Neuron (in vitro differentiated cells): ENCODE data around the gene BRCA2.
"Not testable (repeated sequence)": the region's sequence is repeated elsewhere in the genome, so short reads cannot be mapped to it uniquely, and the experiment has no call there.

Experiments
- H2AFZ ChIP-seq: one replicate; pipeline ENCODE4 v1.6.1; 2013; ENCODE audit warnings: low read depth, mild to moderate bottlenecking, inconsistent platforms, low read length, moderate library complexity
- H3K27me3 ChIP-seq: one replicate; pipeline ENCODE4 v1.6.1; 2013; ENCODE audit warnings: low read length; ENCODE audit not compliant: insufficient read depth
- H3K36me3 ChIP-seq: one replicate; pipeline ENCODE4 v1.6.1; 2013; ENCODE audit warnings: low read length; ENCODE audit not compliant: insufficient read depth
- H3K4me1 ChIP-seq: one replicate; pipeline ENCODE4 v1.6.1; 2013; ENCODE audit warnings: low read length; ENCODE audit not compliant: insufficient read depth
- H3K4me3 ChIP-seq: 2 replicates; pipeline ENCODE4 v1.5.1; 2013; ENCODE audit warnings: mild to moderate bottlenecking, low read length, moderate library complexity
- H3K9me3 ChIP-seq: one replicate; pipeline ENCODE4 v1.6.1; 2013; ENCODE audit warnings: low read length

Gene BRCA2

DNA sequence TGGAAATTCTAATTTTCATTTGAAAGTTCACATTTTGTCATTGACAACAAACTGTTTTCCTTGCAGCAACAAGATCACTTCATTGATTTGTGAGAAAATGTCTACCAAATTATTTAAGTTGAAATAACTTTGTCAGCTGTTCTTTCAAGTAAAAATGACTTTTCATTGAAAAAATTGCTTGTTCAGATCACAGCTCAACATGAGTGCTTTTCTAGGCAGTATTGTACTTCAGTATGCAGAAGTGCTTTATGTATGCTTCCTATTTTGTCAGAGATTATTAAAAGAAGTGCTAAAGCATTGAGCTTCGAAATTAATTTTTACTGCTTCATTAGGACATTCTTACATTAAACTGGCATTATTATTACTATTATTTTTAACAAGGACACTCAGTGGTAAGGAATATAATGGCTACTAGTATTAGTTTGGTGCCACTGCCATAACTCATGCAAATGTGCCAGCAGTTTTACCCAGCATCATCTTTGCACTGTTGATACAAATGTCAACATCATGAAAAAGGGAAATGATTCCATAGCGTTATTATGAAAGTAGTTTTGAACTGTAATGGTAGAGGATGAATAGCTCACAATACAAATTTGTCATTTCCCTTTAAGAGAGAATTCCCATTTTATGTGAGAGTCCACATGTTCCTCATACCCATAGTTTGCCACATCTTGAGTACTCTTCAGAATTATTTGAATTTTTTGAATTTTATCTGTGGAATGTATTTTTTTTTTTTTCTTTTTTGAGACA lies 2.6 kb downstream of the BRCA2 start:
- peaks cover 4% of the 10 kb centered on the region for H3K9me3 ChIP-seq
- H3K36me3 ChIP-seq: peaks cover 17% of the 10 kb centered on the region
- H3K4me3 ChIP-seq: no peak overlapping the region
- no peak overlapping the region for H2AFZ ChIP-seq
- H3K4me1 ChIP-seq: peaks cover 5% of the 10 kb centered on the region
- H3K27me3 ChIP-seq: no peaks in the 10 kb centered on the region

DNA sequence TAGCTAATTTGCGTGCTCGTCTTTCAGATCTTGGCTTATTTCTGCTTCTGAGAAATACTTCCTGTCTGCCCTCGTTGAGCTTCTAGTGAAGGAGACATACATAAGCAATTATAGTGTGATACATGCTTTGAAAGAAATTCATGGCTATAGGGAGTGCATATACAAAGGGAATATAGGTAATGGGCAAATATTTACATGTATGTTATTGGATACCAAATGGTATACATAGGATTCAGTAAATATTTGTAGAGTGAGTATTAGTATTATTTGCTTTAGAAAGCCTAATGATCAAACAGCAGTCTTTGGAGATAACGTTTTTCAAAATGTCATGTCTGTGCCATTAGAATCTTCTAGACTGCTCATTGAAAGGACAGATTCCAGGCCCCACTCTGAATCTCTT lies 5.2 kb downstream of the BRCA2 start:
- Histone ChIP-seq H3K4me1 (no peaks in the 10 kb centered on the region), H3K4me3 (no peak overlapping the region), H3K9me3 (peaks cover 4% of the 10 kb centered on the region), H2AFZ (no peak overlapping the region), H3K27me3 (no peaks in the 10 kb centered on the region), H3K36me3 (peaks cover 22% of the 10 kb centered on the region)

DNA sequence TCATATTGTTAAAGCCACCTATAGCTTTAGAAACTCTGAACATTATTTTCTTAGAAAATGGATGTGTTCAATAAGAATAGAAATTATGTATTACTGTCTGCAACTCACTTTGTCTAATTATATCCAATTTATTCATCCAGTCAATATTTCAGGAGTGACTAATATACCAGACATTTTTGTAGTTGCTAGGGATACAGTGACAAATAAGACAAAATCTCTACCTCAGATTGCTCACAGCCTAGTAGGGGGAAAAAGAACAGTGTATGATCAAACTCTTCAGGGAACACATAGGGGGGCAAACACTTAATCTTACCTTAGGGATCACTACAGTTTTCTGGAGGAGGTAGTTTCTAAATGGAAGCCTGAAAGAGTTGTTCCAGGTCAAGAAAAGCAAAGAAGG lies 8.6 kb downstream of the BRCA2 start:
- H3K4me1 ChIP-seq: no peaks in the 10 kb centered on the region
- H3K27me3 ChIP-seq: no peaks in the 10 kb centered on the region
- H3K9me3 ChIP-seq: peaks cover 4% of the 10 kb centered on the region
- no peak overlapping the region for H2AFZ ChIP-seq
- H3K4me3 ChIP-seq: no peak overlapping the region
- peaks cover 34% of the 10 kb centered on the region for H3K36me3 ChIP-seq

DNA sequence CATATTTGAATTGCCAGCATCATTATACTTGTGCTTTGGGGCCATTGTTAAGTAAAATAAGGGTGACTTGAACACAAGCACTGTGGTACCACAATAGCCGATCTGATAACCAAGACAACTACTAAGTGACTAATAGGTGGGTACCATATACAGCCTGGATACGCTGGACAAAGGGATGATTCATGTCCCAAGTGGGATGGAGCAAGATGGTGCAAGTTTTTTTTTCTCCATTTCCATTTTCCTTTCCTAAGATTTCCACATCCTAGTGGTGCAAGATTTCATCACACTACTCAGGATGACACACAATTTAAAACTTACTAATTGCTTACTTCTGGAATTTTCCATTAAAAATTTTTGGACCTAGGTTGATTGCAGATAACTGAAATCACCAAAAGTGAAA lies 15.1 kb downstream of the BRCA2 start:
- Histone ChIP-seq H2AFZ (no peak overlapping the region), H3K9me3 (peaks cover 6% of the 10 kb centered on the region), H3K4me3 (no peak overlapping the region), H3K4me1 (no peaks in the 10 kb centered on the region), H3K36me3 (peaks cover 50% of the 10 kb centered on the region), H3K27me3 (no peaks in the 10 kb centered on the region)

DNA sequence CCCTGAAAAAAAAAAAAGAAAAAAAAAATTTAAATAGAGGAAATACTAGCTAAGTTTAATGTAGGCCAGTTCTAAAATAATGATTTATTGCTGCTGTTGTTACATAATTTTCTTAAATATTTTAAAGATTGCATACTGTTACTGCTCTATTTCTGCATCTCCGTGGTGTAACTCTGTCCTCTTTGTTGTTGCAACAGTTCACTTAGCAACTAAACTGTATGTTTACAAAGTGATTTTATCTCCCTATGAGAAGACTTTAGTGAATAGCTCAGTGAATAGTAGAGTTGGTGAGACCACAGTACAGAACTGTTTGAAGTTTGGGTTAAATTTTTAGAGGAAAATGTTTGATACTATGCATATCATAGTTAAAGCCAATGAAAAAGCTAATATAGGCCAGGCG lies 19.4 kb downstream of the BRCA2 start:
- H3K27me3 ChIP-seq: no peaks in the 10 kb centered on the region
- H2AFZ ChIP-seq: no peak overlapping the region
- no peaks in the 10 kb centered on the region for H3K4me1 ChIP-seq
- peaks cover 9% of the 10 kb centered on the region for H3K9me3 ChIP-seq
- no peak overlapping the region for H3K4me3 ChIP-seq
- peaks cover 60% of the 10 kb centered on the region for H3K36me3 ChIP-seq

DNA sequence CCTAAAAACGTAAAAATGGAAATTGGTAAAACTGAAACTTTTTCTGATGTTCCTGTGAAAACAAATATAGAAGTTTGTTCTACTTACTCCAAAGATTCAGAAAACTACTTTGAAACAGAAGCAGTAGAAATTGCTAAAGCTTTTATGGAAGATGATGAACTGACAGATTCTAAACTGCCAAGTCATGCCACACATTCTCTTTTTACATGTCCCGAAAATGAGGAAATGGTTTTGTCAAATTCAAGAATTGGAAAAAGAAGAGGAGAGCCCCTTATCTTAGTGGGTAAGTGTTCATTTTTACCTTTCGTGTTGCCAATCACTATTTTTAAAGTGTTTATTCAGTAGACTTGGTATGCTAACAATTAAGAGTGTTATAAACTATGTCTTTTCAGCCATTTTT lies 25.6 kb downstream of the BRCA2 start:
- Histone ChIP-seq H3K4me3 (no peak overlapping the region), H3K36me3 (peaks cover 22% of the 10 kb centered on the region), H3K27me3 (no peaks in the 10 kb centered on the region), H2AFZ (no peak overlapping the region), H3K4me1 (no peaks in the 10 kb centered on the region), H3K9me3 (peaks cover 2% of the 10 kb centered on the region)

DNA sequence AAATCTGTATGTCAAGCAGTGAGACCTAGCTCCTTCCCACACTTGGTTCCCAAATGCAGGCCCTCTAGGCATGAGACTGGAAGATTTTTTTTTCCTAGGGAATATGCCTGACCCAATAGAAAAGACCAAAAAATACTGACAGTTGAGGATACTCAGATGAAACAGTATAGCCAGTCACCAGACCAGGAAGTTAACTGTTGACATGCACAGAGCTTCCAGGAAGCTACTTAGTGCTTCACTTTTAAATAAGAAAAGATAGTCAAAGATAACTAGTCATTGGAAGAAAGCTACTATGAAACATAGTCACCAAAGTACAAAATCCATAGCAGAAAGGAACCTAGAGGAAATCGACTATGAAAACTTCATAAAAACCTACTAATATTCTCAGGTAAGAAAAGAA lies 32.3 kb downstream of the BRCA2 start:
- no peaks in the 10 kb centered on the region for H3K27me3 ChIP-seq
- no peaks in the 10 kb centered on the region for H3K9me3 ChIP-seq
- H3K36me3 ChIP-seq: peaks cover 34% of the 10 kb centered on the region
- H2AFZ ChIP-seq: no peak overlapping the region
- H3K4me1 ChIP-seq: no peaks in the 10 kb centered on the region
- no peak overlapping the region for H3K4me3 ChIP-seq

DNA sequence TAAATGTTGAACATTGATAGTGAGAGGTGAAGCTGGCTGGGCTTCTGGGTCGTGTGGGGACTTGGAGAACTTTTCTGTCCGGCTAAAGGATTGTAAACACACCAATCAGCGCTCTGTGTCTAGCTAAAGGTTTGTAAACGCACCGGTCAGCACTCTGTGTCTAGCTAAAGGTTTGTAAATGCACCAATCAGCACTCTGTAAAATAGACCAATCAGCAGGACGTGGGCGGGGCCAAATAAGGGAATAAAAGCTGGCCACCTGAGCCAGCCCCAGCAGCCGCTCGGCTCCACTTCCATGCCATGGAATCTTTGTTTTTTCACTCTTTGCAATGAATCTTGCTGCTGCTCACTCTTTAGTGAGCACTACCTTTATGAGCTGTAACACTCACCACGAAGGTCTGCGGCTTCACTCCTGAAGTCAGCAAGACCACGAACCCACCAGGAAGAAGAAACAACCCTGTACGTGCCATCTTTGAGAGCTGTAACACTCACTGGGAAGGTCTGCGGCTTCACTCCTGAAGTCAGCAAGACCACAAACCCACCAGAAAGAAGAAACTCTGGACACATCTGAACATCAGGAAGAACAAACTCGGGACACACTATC lies 35.6 kb downstream of the BRCA2 start:
- H3K4me3 ChIP-seq, H3K4me1 ChIP-seq, H2AFZ ChIP-seq, H3K27me3 ChIP-seq, H3K9me3 ChIP-seq: not testable (repeated sequence)
- H3K36me3 ChIP-seq: peaks cover 49% of the 10 kb centered on the region

DNA sequence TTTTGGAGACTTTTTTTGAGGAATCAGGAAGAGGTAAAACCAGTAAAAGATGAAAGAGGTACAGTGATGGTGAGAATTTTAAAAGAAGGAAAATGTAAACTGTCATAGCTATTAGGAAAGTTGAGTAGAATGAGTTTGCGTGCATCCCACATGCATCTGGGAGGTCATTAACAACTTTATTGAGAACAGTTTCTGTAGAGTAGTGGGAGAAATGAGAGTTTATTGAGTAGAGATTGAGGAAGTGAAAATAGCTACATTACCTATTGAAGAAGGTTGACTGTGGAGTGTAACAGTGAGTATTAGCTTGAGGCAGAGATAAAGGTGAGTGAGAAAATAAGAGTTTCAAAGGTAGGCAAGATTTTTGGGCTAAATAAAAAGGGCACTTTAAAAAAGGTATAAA lies 38.7 kb downstream of the BRCA2 start:
- peaks cover 46% of the 10 kb centered on the region for H3K36me3 ChIP-seq
- H2AFZ ChIP-seq: no peak overlapping the region
- H3K9me3 ChIP-seq: no peaks in the 10 kb centered on the region
- no peak overlapping the region for H3K4me3 ChIP-seq
- no peaks in the 10 kb centered on the region for H3K4me1 ChIP-seq
- no peaks in the 10 kb centered on the region for H3K27me3 ChIP-seq

DNA sequence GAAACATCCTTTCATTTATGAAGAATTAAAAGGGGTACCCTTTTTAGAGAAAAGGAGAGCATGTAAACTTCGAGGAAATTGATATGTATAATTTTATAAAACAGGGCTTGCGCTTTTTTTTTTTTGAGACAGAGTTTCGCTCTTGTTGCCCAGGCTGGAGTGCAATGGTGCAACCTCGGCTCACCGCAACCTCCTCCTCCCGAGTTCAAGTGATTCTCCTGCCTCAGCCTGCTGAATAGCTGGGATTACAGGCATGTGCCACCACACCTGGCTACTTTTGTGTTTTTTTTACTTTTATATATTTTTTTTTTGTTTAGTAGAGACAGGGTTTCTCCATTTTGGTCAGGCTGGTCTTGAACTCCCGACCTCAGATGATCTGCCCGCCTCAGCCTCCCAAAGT lies 40.6 kb downstream of the BRCA2 start:
- not testable (repeated sequence) for H3K9me3 ChIP-seq, H3K27me3 ChIP-seq, H3K4me3 ChIP-seq, H3K4me1 ChIP-seq, H2AFZ ChIP-seq
- peaks cover 35% of the 10 kb centered on the region for H3K36me3 ChIP-seq

DNA sequence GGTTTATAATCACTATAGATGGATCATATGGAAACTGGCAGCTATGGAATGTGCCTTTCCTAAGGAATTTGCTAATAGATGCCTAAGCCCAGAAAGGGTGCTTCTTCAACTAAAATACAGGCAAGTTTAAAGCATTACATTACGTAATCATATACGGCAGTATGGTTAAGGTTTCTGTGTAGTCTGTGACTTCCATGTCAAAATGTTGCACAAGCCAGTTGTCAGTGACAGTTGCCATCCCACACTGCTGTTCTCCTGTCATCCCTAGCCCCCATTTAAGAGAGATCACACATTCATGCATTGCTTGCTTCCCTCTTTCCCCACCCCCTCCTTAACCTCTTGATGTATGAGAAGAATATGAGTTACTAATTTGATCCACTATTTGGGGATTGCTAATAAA lies 47.3 kb downstream of the BRCA2 start:
- Histone ChIP-seq H3K4me3 (no peak overlapping the region), H3K4me1 (no peaks in the 10 kb centered on the region), H2AFZ (no peak overlapping the region), H3K27me3 (no peaks in the 10 kb centered on the region), H3K9me3 (no peaks in the 10 kb centered on the region), H3K36me3 (peaks cover 22% of the 10 kb centered on the region)

DNA sequence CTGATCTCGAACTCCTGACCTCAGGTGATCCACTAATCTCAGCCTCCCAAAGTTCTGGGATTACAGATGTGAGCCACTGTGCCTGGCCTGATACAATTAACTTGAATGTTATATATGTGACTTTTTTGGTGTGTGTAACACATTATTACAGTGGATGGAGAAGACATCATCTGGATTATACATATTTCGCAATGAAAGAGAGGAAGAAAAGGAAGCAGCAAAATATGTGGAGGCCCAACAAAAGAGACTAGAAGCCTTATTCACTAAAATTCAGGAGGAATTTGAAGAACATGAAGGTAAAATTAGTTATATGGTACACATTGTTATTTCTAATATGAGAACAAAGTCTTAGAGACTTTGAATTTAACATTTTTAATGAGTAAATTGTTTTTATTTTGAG lies 55.5 kb downstream of the BRCA2 start:
- peaks cover 29% of the 10 kb centered on the region for H3K36me3 ChIP-seq
- H2AFZ ChIP-seq: no peak overlapping the region
- no peaks in the 10 kb centered on the region for H3K4me1 ChIP-seq
- no peaks in the 10 kb centered on the region for H3K27me3 ChIP-seq
- no peak overlapping the region for H3K4me3 ChIP-seq
- H3K9me3 ChIP-seq: peaks cover 3% of the 10 kb centered on the region

DNA sequence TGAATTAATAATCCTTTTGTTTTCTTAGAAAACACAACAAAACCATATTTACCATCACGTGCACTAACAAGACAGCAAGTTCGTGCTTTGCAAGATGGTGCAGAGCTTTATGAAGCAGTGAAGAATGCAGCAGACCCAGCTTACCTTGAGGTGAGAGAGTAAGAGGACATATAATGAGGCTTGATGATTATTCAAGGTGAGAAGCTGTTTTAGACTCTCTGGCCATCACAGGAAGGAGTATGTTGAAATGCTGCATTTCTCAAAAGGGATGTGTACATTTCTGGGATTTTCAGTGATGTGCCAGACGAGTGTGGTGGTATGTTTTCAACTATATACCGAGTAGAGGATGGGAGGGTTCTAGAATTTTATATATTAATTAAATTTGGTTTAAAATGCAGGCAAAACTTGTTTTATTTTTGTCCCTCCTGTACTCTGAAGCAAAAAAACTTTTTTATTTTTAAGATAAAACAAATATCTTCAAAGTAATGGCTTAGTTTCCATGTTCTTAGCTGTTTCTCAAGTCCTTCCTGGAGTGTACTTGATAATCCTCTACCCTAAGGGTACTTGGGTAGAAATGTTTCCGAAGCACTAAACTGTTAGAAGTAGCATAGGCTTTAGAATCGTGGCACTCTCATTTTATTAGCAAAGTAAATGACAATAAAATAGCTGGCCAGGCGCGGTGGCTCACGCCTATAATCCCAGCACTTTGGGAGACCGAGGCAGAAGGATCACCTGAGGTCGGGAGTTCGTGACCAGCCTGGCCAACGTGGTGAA lies 61.5 kb downstream of the BRCA2 start:
- peaks cover 3% of the 10 kb centered on the region for H3K9me3 ChIP-seq
- H3K27me3 ChIP-seq: no peaks in the 10 kb centered on the region
- H2AFZ ChIP-seq: no peak overlapping the region
- no peaks in the 10 kb centered on the region for H3K4me1 ChIP-seq
- H3K4me3 ChIP-seq: no peak overlapping the region
- H3K36me3 ChIP-seq: peaks cover 40% of the 10 kb centered on the region
